ENCODE results near the gene GTPBP2. TPM values are rescaled to one million over a fixed set of nuclear protein-coding genes. Genes with fewer than 3 reads are reported as not detected.
A peak's percentile ranks its signal among the peaks of the same experiment; 100 is the strongest.

GTPBP2 gene
- total and polyA plus RNA-seq, 2 of the 13 experiments (the other 11 are each of a cell fraction or from before 2014, with no cell fraction given): 26.9 to 88.2 TPM

- 98% methylated on average over 4 of the region's 4 CpGs for WGBS (ENCODE audit: low lambda C conversion rate)
- Histone ChIP-seq H3K9ac (ENCODE audit: insufficient read depth, low read depth, low read length) (no peak overlapping the region), H3K36me3 (replicated peaks in 1 of 2; ENCODE audit: control insufficient read depth in 1 of 2, insufficient read depth in 2 of 2, low read length in 2 of 2) (peaks cover 17 to 58% of the 10 kb centered on the region in 2 experiments), H2AFZ (ENCODE audit: low read length) (no peak overlapping the region), H3K27ac (ENCODE audit: extremely low read length, insufficient read depth, low read length) (no peak overlapping the region), H3K4me1 (ENCODE audit: insufficient read depth, low read length) (peaks cover 15% of the 10 kb centered on the region; the same call in 1 of the 2 replicates), H3K79me2 (ENCODE audit: insufficient read depth, low read length) (peaks cover 41% of the 10 kb centered on the region), H4K20me1 (ENCODE audit: insufficient read depth, low read length) (no peaks in the 10 kb centered on the region), H3K4me3 (replicated peaks in 1 of 3; ENCODE audit: insufficient read depth in 1 of 3, low read depth in 2 of 3, low read length in 3 of 3) (no peak overlapping the region), H3K27me3 (ENCODE audit: control insufficient read depth in 1 of 2, insufficient read depth in 2 of 2, low read length in 2 of 2) (no peaks in the 10 kb centered on the region; a peak in 1 of 5 replicates), H3K9me3 (ENCODE audit: low read length) (no peaks in the 10 kb centered on the region), H3K4me2 (ENCODE audit: low read depth, low read length) (no peak overlapping the region)
- ATAC-seq (no peak), DNase-seq (ENCODE audit: low spot score) (no peak), FAIRE-seq (no peak)
- TF ChIP-seq HNRNPL (IDR thresholded peaks at IDR 0.05; ENCODE audit: low read depth, low read length) (no peak), RBFOX2 (IDR thresholded peaks at IDR 0.05; ENCODE audit: low read depth, low read length) (0 out of 2 replicates have a peak, but pooled peaks have one; percentile 28)
- BruUV-seq (replicated peaks): no TSS peak
- ChIA-PET CTCF (ENCODE audit: low intra/inter-chr PET ratio, low total read pairs) (no interaction called here), POLR2A (no interaction called here)
- intact Hi-C loops (cut with micrococcal nuclease; ENCODE audit: unreplicated experiment): no loop called here
- in situ Hi-C loops (cut with HindIII; ENCODE audit: extremely low pct_ligation_motif_present, low pct_unique_long_range_greater_than_20kb): no loop called here
Observed at GRCh38 chr6:43572015-43572414, 57.0 kb downstream of the GTPBP2 start.

- no TSS peak for BruUV-seq (replicated peaks)
- H3K36me3 ChIP-seq (replicated peaks in 1 of 2; ENCODE audit: control insufficient read depth in 1 of 2, insufficient read depth in 2 of 2, low read length in 2 of 2): peaks cover 20 to 65% of the 10 kb centered on the region in 2 experiments
- in situ Hi-C loops (cut with HindIII; ENCODE audit: extremely low pct_ligation_motif_present, low pct_unique_long_range_greater_than_20kb) (no loop called here), intact Hi-C loops (cut with micrococcal nuclease; ENCODE audit: unreplicated experiment) (no loop called here)
- TF ChIP-seq ATF7 (IDR thresholded peaks at IDR 0.05) (peak; percentile 93), ATF7 (CRISPR knock-in tag; IDR thresholded peaks at IDR 0.05) (no peak), CEBPB (IDR thresholded peaks at IDR 0.05; ENCODE audit: borderline replicate concordance, low read depth, low read length) (0 out of 2 replicates have a peak, but pooled peaks have one; percentile 6), ZNF205 (CRISPR knock-in tag; IDR thresholded peaks at IDR 0.05) (no peak)
- peaks cover 31% of the 10 kb centered on the region for H3K79me2 ChIP-seq (ENCODE audit: insufficient read depth, low read length)
- H3K4me1 ChIP-seq (ENCODE audit: insufficient read depth, low read length): peaks cover 15% of the 10 kb centered on the region; the same call in 1 of the 2 replicates
- H3K9me3 ChIP-seq (ENCODE audit: low read length): no peaks in the 10 kb centered on the region
- H3K9ac ChIP-seq (ENCODE audit: insufficient read depth, low read depth, low read length): no peak overlapping the region
- ChIA-PET CTCF (ENCODE audit: low intra/inter-chr PET ratio, low total read pairs) (no interaction called here), POLR2A (no interaction called here)
- H3K27ac ChIP-seq (ENCODE audit: extremely low read length, insufficient read depth, low read length): no peak overlapping the region
- no peak for DNase-seq (ENCODE audit: low spot score)
- 95% methylated on average over 5 of the region's 5 CpGs for WGBS (ENCODE audit: low lambda C conversion rate)
- no peaks in the 10 kb centered on the region; a peak in 1 of 5 replicates for H3K27me3 ChIP-seq (ENCODE audit: control insufficient read depth in 1 of 2, insufficient read depth in 2 of 2, low read length in 2 of 2)
- H3K4me2 ChIP-seq (ENCODE audit: low read depth, low read length): no peak overlapping the region
- no peak for FAIRE-seq
- no peak overlapping the region for H3K4me3 ChIP-seq (replicated peaks in 1 of 3; ENCODE audit: insufficient read depth in 1 of 3, low read depth in 2 of 3, low read length in 3 of 3)
- no peak for ATAC-seq
- H2AFZ ChIP-seq (ENCODE audit: low read length): no peak overlapping the region
- H4K20me1 ChIP-seq (ENCODE audit: insufficient read depth, low read length): no peaks in the 10 kb centered on the region
Observed at GRCh38 chr6:43570876-43571441, 58.1 kb downstream of the GTPBP2 start.
